Mesendoderm (in vitro differentiated cells): ENCODE results near the gene HEY2.
"Not testable (repeated sequence)": the region's sequence is repeated elsewhere in the genome, so short reads cannot be mapped to it uniquely, and the experiment has no call there.

Experiments used
- DNase-seq: peaks from one replicate; pipeline ENCODE4 v3.0.0; 2013
- H2AK5ac ChIP-seq: 2 replicates; pipeline ENCODE4 v1.6.1; 2013; ENCODE audit warnings: low read length, inconsistent platforms
- H2BK120ac ChIP-seq: 2 replicates; pipeline ENCODE4 v1.6.1; 2013; ENCODE audit warnings: low read depth, mild to moderate bottlenecking, low read length, moderate library complexity, mixed read lengths
- H2BK15ac ChIP-seq: replicated peaks from 2 replicates; pipeline ENCODE4 v1.6.1; 2013; ENCODE audit warnings: low read depth, mild to moderate bottlenecking, moderate library complexity
- H2BK5ac ChIP-seq: 2 replicates; pipeline ENCODE4 v1.6.1; 2013; ENCODE audit warnings: low read length, inconsistent platforms
- H3K18ac ChIP-seq: 2 replicates; pipeline ENCODE4 v1.6.1; 2013; ENCODE audit warnings: mild to moderate bottlenecking, low read length, mixed read lengths
- H3K23ac ChIP-seq: one replicate; pipeline ENCODE4 v1.6.1; 2013; ENCODE audit warnings: low read length
- H3K27ac ChIP-seq: 2 replicates; pipeline ENCODE4 v1.5.1; 2013; ENCODE audit warnings: low read depth, mild to moderate bottlenecking, inconsistent platforms, low read length, moderate library complexity
- H3K27me3 ChIP-seq: 2 replicates; pipeline ENCODE4 v1.6.1; 2013; ENCODE audit warnings: low read length, control low read depth, mild to moderate bottlenecking, inconsistent platforms; ENCODE audit not compliant: insufficient read depth, poor library complexity
- H3K36me3 ChIP-seq: 2 replicates; pipeline ENCODE4 v1.6.1; 2013; ENCODE audit warnings: low read length, inconsistent platforms; ENCODE audit not compliant: control insufficient read depth, insufficient read depth
- H3K4ac ChIP-seq: one replicate; pipeline ENCODE4 v1.6.1; 2013; ENCODE audit warnings: low read depth, mild to moderate bottlenecking, low read length, moderate library complexity
- H3K4me1 ChIP-seq: 2 replicates; pipeline ENCODE4 v1.6.1; 2013; ENCODE audit warnings: low read depth, low read length, inconsistent platforms; ENCODE audit not compliant: control insufficient read depth
- H3K4me2 ChIP-seq: 2 replicates; pipeline ENCODE4 v1.6.1; 2013; ENCODE audit warnings: low read length
- H3K4me3 ChIP-seq: 2 replicates; pipeline ENCODE4 v1.5.1; 2013; ENCODE audit warnings: mild to moderate bottlenecking, low read length
- H3K56ac ChIP-seq: one replicate; pipeline ENCODE4 v1.6.1; 2013; ENCODE audit warnings: low read length
- H3K79me1 ChIP-seq: 2 replicates; pipeline ENCODE4 v1.6.1; 2013; ENCODE audit warnings: low read length, inconsistent platforms
- H3K79me2 ChIP-seq: 2 replicates; pipeline ENCODE4 v1.6.1; 2013; ENCODE audit warnings: mild to moderate bottlenecking, low read length; ENCODE audit not compliant: control insufficient read depth, insufficient read depth
- H3K9ac ChIP-seq: 2 replicates; pipeline ENCODE4 v1.6.1; 2013; ENCODE audit warnings: low read length, inconsistent platforms
- H4K5ac ChIP-seq: one replicate; pipeline ENCODE4 v1.6.1; 2013; ENCODE audit warnings: low read length
- H4K8ac ChIP-seq: one replicate; pipeline ENCODE4 v1.6.1; 2013; ENCODE audit warnings: low read depth, mild to moderate bottlenecking, control low read depth, low read length, moderate library complexity
- WGBS: extraction: QIAGEN DNeasy Blood & Tissue Kit; methylation state at CpG from one replicate; pipeline ENCODE4 v1.1.7; 2013; ENCODE audit warnings: low lambda C conversion rate, missing lambda C conversion rate; ENCODE audit not compliant: insufficient coverage; ENCODE audit errors: extremely low coverage; 5-methylcytosine and 5-hydroxymethylcytosine counted together

The HEY2 gene

GRCh38 chr6:125804264-125804663 is 54.8 kb downstream of the HEY2 start:
- no peaks in the 10 kb centered on the region for H3K79me1 ChIP-seq
- no peak overlapping the region for H3K27ac ChIP-seq
- no peaks in the 10 kb centered on the region for H3K36me3 ChIP-seq
- no peaks in the 10 kb centered on the region for H3K4me1 ChIP-seq
- no peak overlapping the region for H4K5ac ChIP-seq
- H3K27me3 ChIP-seq, result no peaks in the 10 kb centered on the region
- no peak overlapping the region for H3K4me2 ChIP-seq
- no peak overlapping the region for H2BK15ac ChIP-seq
- H3K4me3 ChIP-seq, result no peak overlapping the region
- DNase-seq, result no peak
- no peak overlapping the region for H4K8ac ChIP-seq
- H2BK120ac ChIP-seq, result no peak overlapping the region
- no peaks in the 10 kb centered on the region for H3K79me2 ChIP-seq
- no peak overlapping the region for H3K4ac ChIP-seq
- H2BK5ac ChIP-seq, result no peak overlapping the region
- H3K9ac ChIP-seq, result no peak overlapping the region
- H3K23ac ChIP-seq, result no peak overlapping the region
- H3K56ac ChIP-seq, result no peak overlapping the region
- H3K18ac ChIP-seq, result no peak overlapping the region
- no peak overlapping the region for H2AK5ac ChIP-seq

GRCh38 chr6:125804866-125805425 is 55.5 kb downstream of the HEY2 start:
- H3K36me3 ChIP-seq, H3K56ac ChIP-seq, H3K4me3 ChIP-seq, H3K4me1 ChIP-seq, H3K9ac ChIP-seq, H3K79me2 ChIP-seq, H3K4me2 ChIP-seq, DNase-seq, H3K79me1 ChIP-seq, H3K4ac ChIP-seq, H2AK5ac ChIP-seq, H3K18ac ChIP-seq, H4K5ac ChIP-seq, H2BK15ac ChIP-seq, H4K8ac ChIP-seq, H2BK120ac ChIP-seq, H3K27me3 ChIP-seq, H2BK5ac ChIP-seq, H3K23ac ChIP-seq, H3K27ac ChIP-seq: not testable (repeated sequence)
- no CpG with 5 or more reads among the region's 10 CpGs for WGBS

DNA sequence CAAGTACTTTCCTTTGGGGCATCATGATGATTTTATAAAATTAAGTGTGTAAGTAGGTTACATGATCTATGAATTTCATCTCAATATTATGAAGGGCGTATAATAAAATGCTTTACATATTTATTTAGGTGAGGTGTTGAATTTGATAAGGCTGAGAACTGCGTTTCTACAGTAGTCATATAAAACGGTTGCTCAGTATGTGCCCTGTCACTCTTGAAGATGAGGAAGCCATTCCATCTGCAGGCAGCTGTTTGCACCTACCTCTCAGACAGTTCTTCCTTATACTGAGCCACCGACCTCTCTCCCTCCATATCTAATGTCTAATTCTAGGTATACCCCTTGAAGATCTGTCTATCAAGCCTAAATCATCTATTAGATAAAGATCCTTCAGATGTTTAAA is 57.4 kb downstream of the HEY2 start:
- no peak overlapping the region for H3K18ac ChIP-seq
- H2BK5ac ChIP-seq, result no peak overlapping the region
- no peak overlapping the region for H3K9ac ChIP-seq
- H3K4me1 ChIP-seq, result no peaks in the 10 kb centered on the region
- no peak overlapping the region for H3K4me2 ChIP-seq
- H3K36me3 ChIP-seq, result no peaks in the 10 kb centered on the region
- H2BK15ac ChIP-seq, result no peak overlapping the region
- no peak overlapping the region for H3K56ac ChIP-seq
- H4K8ac ChIP-seq, result no peak overlapping the region
- no peaks in the 10 kb centered on the region for H3K79me2 ChIP-seq
- no peak overlapping the region for H2BK120ac ChIP-seq
- 100% methylated on average over 2 of the region's 4 CpGs for WGBS
- H3K27ac ChIP-seq, result no peak overlapping the region
- no peak overlapping the region for H3K4ac ChIP-seq
- no peak for DNase-seq
- H3K4me3 ChIP-seq, result no peak overlapping the region
- no peak overlapping the region for H2AK5ac ChIP-seq
- H3K27me3 ChIP-seq, result no peaks in the 10 kb centered on the region
- no peak overlapping the region for H3K23ac ChIP-seq
- no peaks in the 10 kb centered on the region for H3K79me1 ChIP-seq
- H4K5ac ChIP-seq, result no peak overlapping the region

- H3K56ac ChIP-seq, result no peak overlapping the region
- H3K4me3 ChIP-seq, result no peak overlapping the region
- no peak overlapping the region for H3K4ac ChIP-seq
- no peak overlapping the region for H2BK120ac ChIP-seq
- H3K9ac ChIP-seq, result no peak overlapping the region
- no peaks in the 10 kb centered on the region for H3K27me3 ChIP-seq
- H3K18ac ChIP-seq, result no peak overlapping the region
- no peak overlapping the region for H3K4me2 ChIP-seq
- no peaks in the 10 kb centered on the region for H3K79me2 ChIP-seq
- no peaks in the 10 kb centered on the region for H3K36me3 ChIP-seq
- DNase-seq, result no peak
- WGBS, result no CpG with 5 or more reads among the region's 4 CpGs
- no peak overlapping the region for H3K23ac ChIP-seq
- H2BK5ac ChIP-seq, result no peak overlapping the region
- H4K5ac ChIP-seq, result no peak overlapping the region
- no peak overlapping the region for H4K8ac ChIP-seq
- H2AK5ac ChIP-seq, result no peak overlapping the region
- no peaks in the 10 kb centered on the region for H3K79me1 ChIP-seq
- no peak overlapping the region for H3K27ac ChIP-seq
- H3K4me1 ChIP-seq, result no peaks in the 10 kb centered on the region
- no peak overlapping the region for H2BK15ac ChIP-seq
These were observed 57.9 kb downstream of the HEY2 start for GRCh38 chr6:125807293-125807692.

DNA sequence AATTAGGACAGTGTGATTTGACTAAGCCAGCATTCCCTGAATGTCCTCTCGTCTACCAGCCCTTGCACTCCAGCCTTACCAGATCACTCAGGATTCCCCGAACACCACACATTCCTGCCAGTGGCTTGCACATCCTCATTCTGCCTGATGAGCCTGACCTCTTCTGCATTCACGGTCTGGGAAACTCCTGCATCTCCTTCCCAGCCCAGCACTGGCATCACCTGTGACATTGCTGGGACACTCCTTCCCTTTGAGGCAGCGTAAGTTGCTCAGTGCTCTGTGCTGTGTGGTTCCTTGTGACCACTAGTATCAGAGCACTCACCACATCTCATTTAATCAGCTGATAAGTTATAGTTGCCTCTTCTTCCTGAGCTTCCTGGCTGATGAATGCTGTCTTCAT is 58.6 kb downstream of the HEY2 start:
- Histone ChIP-seq H2AK5ac (no peak overlapping the region), H2BK5ac (no peak overlapping the region), H3K27me3 (no peaks in the 10 kb centered on the region), H3K9ac (no peak overlapping the region), H3K23ac (no peak overlapping the region), H3K36me3 (no peaks in the 10 kb centered on the region), H4K8ac (no peak overlapping the region), H3K4me3 (no peak overlapping the region), H3K79me2 (no peaks in the 10 kb centered on the region), H3K4me1 (peaks cover 1% of the 10 kb centered on the region), H3K56ac (no peak overlapping the region), H3K4me2 (no peak overlapping the region), H4K5ac (no peak overlapping the region), H3K18ac (no peak overlapping the region), H3K27ac (no peak overlapping the region), H2BK15ac (no peak overlapping the region), H2BK120ac (no peak overlapping the region), H3K4ac (no peak overlapping the region), H3K79me1 (no peaks in the 10 kb centered on the region)
- DNase-seq, result peak; percentile 71
- no CpG with 5 or more reads among the region's 4 CpGs for WGBS

- Histone ChIP-seq H3K56ac (no peak overlapping the region), H3K27me3 (no peaks in the 10 kb centered on the region), H3K18ac (no peak overlapping the region), H2AK5ac (no peak overlapping the region), H3K23ac (no peak overlapping the region), H3K36me3 (no peaks in the 10 kb centered on the region), H3K4me2 (no peak overlapping the region), H3K4ac (no peak overlapping the region), H3K9ac (no peak overlapping the region), H3K4me3 (no peak overlapping the region), H3K27ac (no peak overlapping the region), H2BK5ac (no peak overlapping the region), H3K79me1 (no peaks in the 10 kb centered on the region), H2BK15ac (no peak overlapping the region), H2BK120ac (no peak overlapping the region), H3K79me2 (no peaks in the 10 kb centered on the region), H4K5ac (no peak overlapping the region), H4K8ac (no peak overlapping the region), H3K4me1 (peaks cover 1% of the 10 kb centered on the region)
- DNase-seq, result no peak
These were observed 59.2 kb downstream of the HEY2 start for GRCh38 chr6:125808591-125808990.
